Measurements from ENCODE around the gene HORMAD1. TPM values are rescaled to one million over a fixed set of nuclear protein-coding genes. Genes with fewer than 3 reads are reported as not detected.
"Not testable (repeated sequence)": the region's sequence is repeated elsewhere in the genome, so short reads cannot be mapped to it uniquely, and the experiment has no call there.

The HORMAD1 gene
- total RNA-seq, 1 donor from 2014 or later, result 1.6 TPM

DNA sequence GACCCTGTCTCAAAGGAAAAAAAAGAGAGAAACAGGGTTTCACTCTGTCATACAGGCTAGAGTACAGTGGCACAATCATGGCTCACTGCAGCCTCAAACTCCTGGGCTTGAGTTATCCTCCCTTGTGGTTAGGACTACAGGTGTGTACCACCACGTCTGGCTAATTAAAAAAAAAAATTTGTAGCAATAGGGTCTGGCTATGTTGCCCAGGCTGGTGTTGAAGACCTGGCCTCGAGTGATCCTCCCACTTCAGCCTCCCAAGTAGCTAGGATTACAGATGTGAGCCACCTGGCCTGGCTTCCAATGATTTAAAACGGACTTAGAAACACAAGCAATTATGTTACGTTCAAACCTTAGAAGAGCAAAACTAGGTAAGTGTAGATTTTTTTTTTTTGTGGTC is 45.8 kb downstream of the HORMAD1 start:
- POLR2A ChIA-PET, result interaction anchor here (0.7 kb wide), 1 partner anchor 314 kb away, joined by 4 read pairs; no protein-coding TSS in a partner anchor
- Mint-ChIP-seq H3K27me3 (no peaks in the 10 kb centered on the region), H3K4me3 (no peak overlapping the region), H3K27ac (no peak overlapping the region), H3K36me3 (ENCODE audit: low read depth) (peaks cover 11% of the 10 kb centered on the region), H3K4me1 (no peaks in the 10 kb centered on the region), H3K9me3 (no peaks in the 10 kb centered on the region)
- DNase-seq (no peak), ATAC-seq (ENCODE audit: low read depth) (no peak)
- TF ChIP-seq, protein P1, sequence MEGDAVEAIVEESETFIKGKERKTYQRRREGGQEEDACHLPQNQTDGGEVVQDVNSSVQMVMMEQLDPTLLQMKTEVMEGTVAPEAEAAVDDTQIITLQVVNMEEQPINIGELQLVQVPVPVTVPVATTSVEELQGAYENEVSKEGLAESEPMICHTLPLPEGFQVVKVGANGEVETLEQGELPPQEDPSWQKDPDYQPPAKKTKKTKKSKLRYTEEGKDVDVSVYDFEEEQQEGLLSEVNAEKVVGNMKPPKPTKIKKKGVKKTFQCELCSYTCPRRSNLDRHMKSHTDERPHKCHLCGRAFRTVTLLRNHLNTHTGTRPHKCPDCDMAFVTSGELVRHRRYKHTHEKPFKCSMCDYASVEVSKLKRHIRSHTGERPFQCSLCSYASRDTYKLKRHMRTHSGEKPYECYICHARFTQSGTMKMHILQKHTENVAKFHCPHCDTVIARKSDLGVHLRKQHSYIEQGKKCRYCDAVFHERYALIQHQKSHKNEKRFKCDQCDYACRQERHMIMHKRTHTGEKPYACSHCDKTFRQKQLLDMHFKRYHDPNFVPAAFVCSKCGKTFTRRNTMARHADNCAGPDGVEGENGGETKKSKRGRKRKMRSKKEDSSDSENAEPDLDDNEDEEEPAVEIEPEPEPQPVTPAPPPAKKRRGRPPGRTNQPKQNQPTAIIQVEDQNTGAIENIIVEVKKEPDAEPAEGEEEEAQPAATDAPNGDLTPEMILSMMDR (IDR thresholded peaks at IDR 0.05), result no peak
- intact Hi-C loops (cut with micrococcal nuclease), result no loop called here
- CTCF ChIA-PET, result no interaction called here

DNA sequence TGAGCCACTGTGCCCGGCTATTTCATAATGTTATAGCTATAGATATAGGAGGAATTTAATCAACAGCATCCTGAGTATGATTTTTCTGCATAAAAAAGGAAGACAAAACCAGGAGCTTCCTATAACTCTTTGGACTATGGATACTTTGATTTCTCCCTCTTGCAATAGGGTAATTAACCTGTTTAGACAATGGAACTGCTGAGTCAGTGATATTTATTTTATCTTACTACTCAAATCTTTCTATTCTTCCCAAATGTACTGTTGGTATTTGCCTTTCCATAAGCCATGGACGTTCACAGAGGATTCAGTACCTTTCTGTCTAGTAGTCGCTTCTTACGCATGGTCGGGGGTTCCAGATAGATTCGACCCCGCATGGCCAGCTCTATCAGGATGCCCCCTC is 57.4 kb downstream of the HORMAD1 start:
- ChIA-PET CTCF (no interaction called here), POLR2A (no interaction called here)
- ATAC-seq (ENCODE audit: low read depth) (no peak), DNase-seq (no peak)
- intact Hi-C loops (cut with micrococcal nuclease), result no loop called here
- Mint-ChIP-seq H3K36me3 (ENCODE audit: low read depth) (peaks cover 48% of the 10 kb centered on the region), H3K27ac (no peak overlapping the region), H3K4me1 (peaks cover 7% of the 10 kb centered on the region), H3K27me3 (no peaks in the 10 kb centered on the region), H3K9me3 (no peaks in the 10 kb centered on the region), H3K4me3 (no peak overlapping the region)
- TF ChIP-seq, protein P1 (IDR thresholded peaks at IDR 0.05), result no peak

DNA sequence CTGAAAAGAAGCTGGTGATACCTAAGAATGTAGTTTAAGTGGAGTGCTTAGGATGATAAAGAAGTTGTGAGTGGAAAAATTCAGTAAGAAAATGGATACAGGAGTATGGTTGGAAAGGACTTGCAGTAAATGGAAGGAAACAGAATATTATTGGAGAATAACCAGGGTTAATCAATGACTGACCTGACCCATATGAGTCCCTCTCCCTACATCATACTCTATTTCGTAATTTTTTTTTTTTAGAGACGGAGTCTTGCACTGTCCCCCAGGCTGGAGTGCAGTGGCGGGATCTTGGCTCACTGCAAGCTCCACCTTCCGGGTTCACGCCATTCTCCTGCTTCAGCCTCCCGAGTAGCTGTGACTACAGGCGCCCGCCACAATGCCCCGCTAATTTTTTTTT is 57.9 kb downstream of the HORMAD1 start:
- Mint-ChIP-seq H3K27me3 (no peaks in the 10 kb centered on the region), H3K27ac (no peak overlapping the region), H3K9me3 (no peaks in the 10 kb centered on the region), H3K36me3 (ENCODE audit: low read depth) (peaks cover 52% of the 10 kb centered on the region), H3K4me1 (peaks cover 7% of the 10 kb centered on the region), H3K4me3 (no peak overlapping the region)
- DNase-seq (no peak), ATAC-seq (ENCODE audit: low read depth) (no peak)
- intact Hi-C loops (cut with micrococcal nuclease), result no loop called here
- ChIA-PET POLR2A (no interaction called here), CTCF (no interaction called here)
- TF ChIP-seq, protein P1 (IDR thresholded peaks at IDR 0.05), result no peak

DNA sequence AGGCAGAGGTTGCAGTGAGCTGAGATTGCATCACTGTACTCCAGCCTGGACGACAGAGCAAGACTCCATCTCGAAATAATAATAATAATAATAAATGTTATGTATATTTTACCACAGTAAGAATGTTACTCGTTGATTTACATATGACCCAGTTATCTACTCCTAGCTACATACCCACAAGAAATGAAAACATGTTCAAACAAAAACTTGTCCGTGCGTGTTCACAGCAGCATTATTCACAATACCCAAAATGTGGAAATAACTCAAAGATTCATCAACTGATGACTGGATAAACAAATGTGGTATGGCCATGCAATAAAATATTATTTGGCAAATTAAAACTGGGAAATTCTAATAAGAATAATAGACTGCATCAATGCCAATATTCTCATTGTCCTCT is 59.5 kb downstream of the HORMAD1 start:
- Mint-ChIP-seq H3K27ac (no peak overlapping the region), H3K4me3 (no peak overlapping the region), H3K4me1 (peaks cover 7% of the 10 kb centered on the region), H3K36me3 (ENCODE audit: low read depth) (peaks cover 63% of the 10 kb centered on the region), H3K9me3 (no peaks in the 10 kb centered on the region), H3K27me3 (no peaks in the 10 kb centered on the region)
- TF ChIP-seq, protein P1 (IDR thresholded peaks at IDR 0.05), result no peak
- ATAC-seq (ENCODE audit: low read depth), result no peak
- DNase-seq, result no peak
- intact Hi-C loops (cut with micrococcal nuclease), result no loop called here
- POLR2A ChIA-PET, result no interaction called here
- CTCF ChIA-PET, result interaction anchor here (1.5 kb wide), 1 partner anchor 100 kb away, joined by 4 read pairs; no protein-coding TSS in a partner anchor

DNA sequence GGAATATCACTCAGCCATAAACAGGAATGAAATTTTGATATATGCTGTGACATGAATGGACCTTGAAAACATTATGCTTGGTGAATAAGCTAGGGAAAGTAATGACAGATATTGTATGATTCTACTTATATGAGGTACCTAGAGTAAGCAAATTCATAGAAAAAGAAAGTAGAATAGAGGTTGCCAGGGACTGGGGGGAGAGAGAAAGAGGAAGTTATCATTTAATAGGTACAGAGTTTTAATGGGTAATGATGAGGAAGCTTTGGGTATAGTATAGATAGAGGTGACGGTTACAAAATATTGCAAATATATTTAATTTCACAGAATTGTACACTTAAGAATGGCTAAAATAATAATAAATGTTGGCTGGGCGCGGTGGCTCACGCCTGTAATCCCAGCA is 60.1 kb downstream of the HORMAD1 start:
- H3K4me3 Mint-ChIP-seq, result no peak overlapping the region
- CTCF ChIA-PET, result interaction anchor here (1.5 kb wide), 1 partner anchor 100 kb away, joined by 4 read pairs; no protein-coding TSS in a partner anchor

DNA sequence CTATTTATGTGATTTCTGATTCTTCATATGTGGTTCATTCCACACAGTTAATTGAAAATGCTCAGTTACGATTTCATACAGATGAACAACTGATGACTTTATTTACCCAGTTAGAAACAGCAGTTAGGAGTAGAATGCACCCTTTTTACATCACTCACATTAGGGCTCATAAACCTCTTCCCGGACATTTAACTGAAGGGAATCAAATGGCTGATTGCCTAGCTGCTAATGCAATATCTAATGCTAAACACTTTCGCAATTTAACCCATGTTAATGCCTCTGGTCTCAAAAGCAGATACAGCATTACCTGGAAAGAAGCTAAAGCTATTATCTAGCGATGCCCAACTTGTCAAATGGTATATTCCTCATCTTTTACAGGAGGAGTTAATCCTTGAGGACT is 63.6 kb downstream of the HORMAD1 start:
- ATAC-seq (ENCODE audit: low read depth); H3K4me3 Mint-ChIP-seq; intact Hi-C loops (cut with micrococcal nuclease); H3K9me3 Mint-ChIP-seq; H3K27me3 Mint-ChIP-seq; H3K4me1 Mint-ChIP-seq; POLR2A ChIA-PET; DNase-seq; H3K27ac Mint-ChIP-seq: not testable (repeated sequence)
- H3K36me3 Mint-ChIP-seq (ENCODE audit: low read depth), result peaks cover 56% of the 10 kb centered on the region
- CTCF ChIA-PET, result interaction anchor here (1.0 to 1.8 kb wide), 2 partner anchors 11 to 97 kb away, joined by 3 to 5 read pairs; no protein-coding TSS in a partner anchor

More for the DNA sequence above, 60.1 kb downstream of the HORMAD1 start:
- DNase-seq, result no peak
- Mint-ChIP-seq H3K36me3 (ENCODE audit: low read depth) (peaks cover 59% of the 10 kb centered on the region), H3K27ac (no peak overlapping the region), H3K4me1 (peaks cover 7% of the 10 kb centered on the region), H3K27me3 (no peaks in the 10 kb centered on the region), H3K9me3 (no peaks in the 10 kb centered on the region)
- no peak for ATAC-seq (ENCODE audit: low read depth)
- POLR2A ChIA-PET, result interaction anchor here (0.6 kb wide), 1 partner anchor 96 kb away, joined by 4 read pairs; no protein-coding TSS in a partner anchor
- TF ChIP-seq, protein P1 (IDR thresholded peaks at IDR 0.05), result no peak
- intact Hi-C loops (cut with micrococcal nuclease), result no loop called here

DNA sequence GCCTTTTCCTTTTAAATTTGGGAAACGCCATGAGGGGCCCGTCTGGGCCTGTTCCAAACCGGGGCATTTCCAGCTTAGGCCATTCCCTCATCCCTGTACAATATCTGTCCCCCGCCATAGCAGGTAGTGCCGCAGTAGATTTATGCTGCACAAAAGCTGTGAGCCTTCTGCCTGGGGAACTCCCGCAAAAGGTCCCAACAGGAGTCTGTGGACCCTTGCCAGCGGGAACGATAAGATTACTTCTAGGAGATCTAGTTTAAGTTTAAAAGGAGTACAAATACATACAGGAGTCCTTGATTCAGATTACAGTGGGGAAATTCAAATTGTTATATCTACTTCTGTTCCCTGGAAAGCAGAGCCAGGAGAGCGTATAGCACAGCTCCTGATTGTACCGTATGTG is 66.1 kb downstream of the HORMAD1 start:
- DNase-seq; intact Hi-C loops (cut with micrococcal nuclease); H3K27ac Mint-ChIP-seq; H3K4me3 Mint-ChIP-seq; H3K27me3 Mint-ChIP-seq; H3K4me1 Mint-ChIP-seq; H3K9me3 Mint-ChIP-seq; CTCF ChIA-PET; ATAC-seq (ENCODE audit: low read depth): not testable (repeated sequence)
- peaks cover 47% of the 10 kb centered on the region for H3K36me3 Mint-ChIP-seq (ENCODE audit: low read depth)
- POLR2A ChIA-PET, result interaction anchor here (0.6 kb wide), 1 partner anchor 94 kb away, joined by 15 read pairs; no protein-coding TSS in a partner anchor
